ENCODE data around the gene DNAH9. TPM values are rescaled to one million over a fixed set of nuclear protein-coding genes. Genes with fewer than 3 reads are reported as not detected.
A peak's percentile ranks its signal among the peaks of the same experiment; 100 is the strongest.

The DNAH9 gene
- polyA plus RNA-seq, 6 donors from 2014 or later, result not detected

DNA sequence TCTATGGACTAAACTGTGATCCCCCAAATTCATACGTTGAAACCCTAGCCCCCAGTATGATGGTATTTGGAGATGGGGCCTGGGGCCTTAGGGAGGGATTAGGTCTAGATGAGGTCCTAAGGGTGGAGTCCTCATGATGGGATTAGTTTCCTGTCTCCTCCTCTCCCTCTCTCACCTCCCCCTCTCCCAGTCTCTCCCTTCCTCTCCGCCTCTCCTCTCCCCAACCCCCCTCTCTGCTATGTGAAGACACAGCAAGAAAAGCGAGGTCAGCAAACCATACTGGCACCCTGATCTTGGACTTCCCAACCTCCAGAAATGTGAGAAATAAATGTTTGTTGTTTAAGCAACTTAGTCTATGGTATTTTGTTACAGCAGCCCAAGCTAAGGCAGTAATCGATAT is 383.6 kb downstream of the DNAH9 start:
- DNase-seq (no peak), ATAC-seq (ENCODE audit: low read depth in 2 of 2) (no peak)
- Mint-ChIP-seq H3K27ac (no peak overlapping the region), H3K36me3 (peaks cover 48 to 54% of the 10 kb centered on the region in 2 donors), H3K4me3 (no peak overlapping the region), H3K4me1 (no peaks in the 10 kb centered on the region), H3K9me3 (no peaks in the 10 kb centered on the region), H3K27me3 (no peaks in the 10 kb centered on the region)

- peaks cover 0 to 7% (median 4%) of the 10 kb centered on the region in 3 donors for H3K4me1 Mint-ChIP-seq
- H3K4me3 Mint-ChIP-seq, result no peak overlapping the region
- no peak for DNase-seq
- ATAC-seq (ENCODE audit: low read depth in 2 of 2), result no peak
- H3K9me3 Mint-ChIP-seq, result no peaks in the 10 kb centered on the region
- H3K27ac Mint-ChIP-seq, result peak overlapping the region in 1 of 6 donors; percentile 76
- H3K36me3 Mint-ChIP-seq, result peaks cover 52 to 57% of the 10 kb centered on the region in 2 donors
- H3K27me3 Mint-ChIP-seq, result no peaks in the 10 kb centered on the region
Observed at GRCh38 chr17:11986179-11986941, 388.1 kb downstream of the DNAH9 start.

GRCh38 chr17:11986942-11987329 is 388.7 kb downstream of the DNAH9 start:
- H3K9me3 Mint-ChIP-seq, result no peaks in the 10 kb centered on the region
- DNase-seq, result no peak
- peak overlapping the region in 1 of 6 donors; percentile 76 for H3K27ac Mint-ChIP-seq
- no peak overlapping the region for H3K4me3 Mint-ChIP-seq
- ATAC-seq (ENCODE audit: low read depth in 2 of 2), result no peak
- no peaks in the 10 kb centered on the region for H3K27me3 Mint-ChIP-seq
- peaks cover 49 to 56% of the 10 kb centered on the region in 2 donors for H3K36me3 Mint-ChIP-seq
- H3K4me1 Mint-ChIP-seq, result peaks cover 0 to 7% (median 6%) of the 10 kb centered on the region in 3 donors

GRCh38 chr17:11990363-11990983 is 392.2 kb downstream of the DNAH9 start:
- Mint-ChIP-seq H3K4me3 (peak overlapping the region in 1 of 8 donors; percentile 3), H3K4me1 (peaks cover 11 to 20% (median 16%) of the 10 kb centered on the region in 3 donors), H3K27ac (peak overlapping the region in 2 of 6 donors; percentile 38 to 52), H3K27me3 (no peaks in the 10 kb centered on the region), H3K36me3 (peaks cover 22 to 33% of the 10 kb centered on the region in 2 donors), H3K9me3 (no peaks in the 10 kb centered on the region)
- ATAC-seq (ENCODE audit: low read depth in 2 of 2) (no peak), DNase-seq (no peak)

- Mint-ChIP-seq H3K27me3 (no peaks in the 10 kb centered on the region), H3K27ac (no peak overlapping the region), H3K9me3 (no peaks in the 10 kb centered on the region), H3K36me3 (peaks cover 22 to 33% of the 10 kb centered on the region in 2 donors), H3K4me1 (peaks cover 12 to 25% (median 20%) of the 10 kb centered on the region in 3 donors), H3K4me3 (no peak overlapping the region)
- DNase-seq (no peak), ATAC-seq (ENCODE audit: low read depth in 2 of 2) (no peak)
Observed at GRCh38 chr17:11991461-11991860, 393.2 kb downstream of the DNAH9 start.

- no peaks in the 10 kb centered on the region for H3K27me3 Mint-ChIP-seq
- H3K4me1 Mint-ChIP-seq, result peaks cover 16 to 29% (median 28%) of the 10 kb centered on the region in 3 donors
- peak overlapping the region; percentile 92 to 97 (median 93) for H3K27ac Mint-ChIP-seq
- peak overlapping the region; percentile 92 to 98 (median 95) for H3K4me3 Mint-ChIP-seq
- no peak for DNase-seq
- ATAC-seq (ENCODE audit: low read depth in 2 of 2), result peak; percentile 57 to 62
- H3K36me3 Mint-ChIP-seq, result no peaks in the 10 kb centered on the region
- H3K9me3 Mint-ChIP-seq, result peaks cover 0 to 5% (median 0%) of the 10 kb centered on the region in 7 donors
Observed at GRCh38 chr17:11996722-11997146, 398.5 kb downstream of the DNAH9 start.

DNA sequence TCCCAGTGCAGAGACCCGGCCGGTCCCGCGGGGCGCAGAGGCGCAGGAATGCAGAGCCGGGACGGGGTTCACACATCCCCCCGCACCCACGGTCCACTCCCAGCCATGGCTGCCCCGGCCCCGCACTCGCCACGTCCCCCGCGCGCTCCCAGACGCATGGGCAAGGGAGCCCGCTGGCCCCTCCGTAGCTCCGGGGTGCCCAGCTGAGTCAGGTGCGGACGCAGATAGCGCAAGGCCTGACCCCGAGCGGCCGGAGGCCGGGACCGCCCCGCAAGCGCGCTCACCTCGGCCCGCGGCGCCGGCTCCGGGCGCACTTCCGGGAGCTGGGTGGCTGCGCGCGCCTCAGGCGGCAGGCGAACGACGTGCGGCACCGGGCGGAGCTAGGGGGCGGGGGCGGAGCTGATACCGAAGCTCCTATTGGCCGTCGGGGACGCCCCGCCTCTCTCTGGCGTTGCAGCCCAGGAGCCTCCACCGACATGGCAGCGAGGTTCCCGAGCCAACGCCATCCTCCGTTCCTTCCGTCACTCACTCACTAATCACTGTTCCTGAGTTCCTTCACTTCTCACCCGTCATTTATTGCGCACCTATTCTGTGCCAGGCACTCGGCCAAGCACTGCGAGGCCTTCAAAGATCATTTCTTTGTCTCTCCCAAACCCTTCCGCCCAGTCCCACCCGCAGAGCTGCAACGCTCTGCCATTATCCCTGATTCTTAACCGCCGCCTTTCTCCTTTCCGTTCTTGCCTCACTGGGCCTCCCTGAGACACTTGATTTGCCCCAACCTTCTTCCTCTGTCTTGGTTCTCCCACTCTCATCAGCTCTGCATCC is 399.1 kb downstream of the DNAH9 start, which contains the start of gene ZNF18:
TSS of gene ZNF18 (minus strand) at position 329 of the 825 bp plus-strand sequence. CDS start 4,646 bp downstream, outside the sequence.
- peak within 1 kb of the TSS; percentile 93 to 99 (median 96) for H3K27ac Mint-ChIP-seq

DNA sequence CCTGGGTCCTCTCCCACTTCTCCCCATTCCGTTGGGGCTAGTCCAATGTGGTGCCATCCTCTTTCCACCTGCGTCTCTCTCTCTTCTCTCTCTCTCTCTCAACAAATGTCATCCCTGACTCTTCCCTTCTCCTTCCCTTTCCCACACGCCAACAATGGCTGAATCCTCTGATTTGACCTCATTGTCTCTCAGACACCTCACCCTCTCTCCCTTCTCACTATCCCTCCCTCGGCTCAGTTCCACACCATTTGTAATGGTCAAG is 399.6 kb downstream of the DNAH9 start:
- Mint-ChIP-seq H3K4me1 (peaks cover 16 to 28% (median 25%) of the 10 kb centered on the region in 3 donors), H3K4me3 (peak overlapping the region; percentile 92 to 99 (median 96)), H3K27ac (peak overlapping the region; percentile 91 to 99 (median 95)), H3K9me3 (peaks cover 0 to 5% (median 0%) of the 10 kb centered on the region in 7 donors), H3K27me3 (no peaks in the 10 kb centered on the region), H3K36me3 (no peaks in the 10 kb centered on the region)
- DNase-seq (no peak), ATAC-seq (ENCODE audit: low read depth in 2 of 2) (no peak)

More for the DNA sequence above, 399.1 kb downstream of the DNAH9 start, which contains the start of gene ZNF18:
- H3K27me3 Mint-ChIP-seq, result no peaks in the 10 kb centered on the region
- peak within 1 kb of the TSS; percentile 92 to 99 (median 96) for H3K4me3 Mint-ChIP-seq
- H3K4me1 Mint-ChIP-seq, result peaks cover 16 to 29% (median 28%) of the 10 kb centered on the region in 3 donors
- DNase-seq, result peak; percentile 95
- H3K9me3 Mint-ChIP-seq, result peaks cover 0 to 5% (median 0%) of the 10 kb centered on the region in 7 donors
- ATAC-seq (ENCODE audit: low read depth in 2 of 2), result peak; percentile 91 to 92
- no peaks in the 10 kb centered on the region for H3K36me3 Mint-ChIP-seq

GRCh38 chr17:11999696-12000095 is 401.4 kb downstream of the DNAH9 start:
- no peaks in the 10 kb centered on the region for H3K36me3 Mint-ChIP-seq
- H3K4me3 Mint-ChIP-seq, result peak overlapping the region in 3 of 8 donors; percentile 6 to 98 (median 78)
- no peak for ATAC-seq (ENCODE audit: low read depth in 2 of 2)
- peaks cover 14 to 21% (median 19%) of the 10 kb centered on the region in 3 donors for H3K4me1 Mint-ChIP-seq
- DNase-seq, result no peak
- peaks cover 0 to 5% (median 0%) of the 10 kb centered on the region in 7 donors for H3K9me3 Mint-ChIP-seq
- H3K27ac Mint-ChIP-seq, result no peak overlapping the region
- peaks cover 0 to 5% (median 0%) of the 10 kb centered on the region in 3 donors for H3K27me3 Mint-ChIP-seq

DNA sequence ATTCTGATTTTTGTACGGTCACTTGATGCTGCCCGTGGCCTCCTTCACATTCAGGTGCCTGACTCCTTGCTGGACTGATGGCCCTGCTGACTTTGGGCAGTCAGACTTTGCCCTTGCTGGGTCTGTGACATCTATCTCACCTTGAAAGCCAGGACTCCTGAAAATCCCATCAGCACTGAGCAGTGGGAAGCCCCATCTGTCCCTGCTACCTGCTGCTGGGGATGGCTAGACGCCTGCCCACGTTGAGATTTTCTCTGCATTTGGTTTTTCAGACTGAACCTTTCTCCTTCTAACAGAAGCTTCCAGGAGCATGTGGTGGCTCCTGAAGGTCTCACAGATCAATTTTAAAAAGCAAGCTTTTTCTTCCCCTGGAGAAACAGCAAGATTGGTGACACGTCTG is 409.2 kb downstream of the DNAH9 start:
- DNase-seq (no peak), ATAC-seq (ENCODE audit: low read depth in 2 of 2) (no peak)
- Mint-ChIP-seq H3K4me1 (no peaks in the 10 kb centered on the region), H3K36me3 (no peaks in the 10 kb centered on the region), H3K4me3 (no peak overlapping the region), H3K27me3 (peaks cover 13 to 30% (median 21%) of the 10 kb centered on the region in 3 donors), H3K27ac (peak overlapping the region in 1 of 6 donors; percentile 17), H3K9me3 (no peaks in the 10 kb centered on the region)
